ENCODE results near the gene CLCN2.

CLCN2 gene

GRCh38 chr3:184366619-184367289 is 5.3 kb upstream of the CLCN2 start:
- H3K9me3 Mint-ChIP-seq = no peaks in the 10 kb centered on the region

GRCh38 chr3:184362668-184363546 is 1.5 kb upstream of the CLCN2 start:
- peak; percentile 95 for DNase-seq
- peak overlapping the region; percentile 99 for H3K27ac Mint-ChIP-seq
- peaks cover 51% of the 10 kb centered on the region for H3K4me1 Mint-ChIP-seq
- peak; percentile 44 for TF ChIP-seq CTCF (IDR thresholded peaks at IDR 0.05)
- H3K36me3 Mint-ChIP-seq (ENCODE audit: low read depth) = peaks cover 33% of the 10 kb centered on the region
- H3K27me3 Mint-ChIP-seq (ENCODE audit: low read depth, poor library complexity) = peaks cover 8% of the 10 kb centered on the region
- peak overlapping the region; percentile 95 for H3K4me3 Mint-ChIP-seq
- H3K9me3 Mint-ChIP-seq = no peaks in the 10 kb centered on the region

More at GRCh38 chr3:184366619-184367289, 5.3 kb upstream of the CLCN2 start:
- H3K27me3 Mint-ChIP-seq (ENCODE audit: low read depth, poor library complexity) = no peaks in the 10 kb centered on the region
- peaks cover 29% of the 10 kb centered on the region for H3K4me1 Mint-ChIP-seq
- peaks cover 50% of the 10 kb centered on the region for H3K36me3 Mint-ChIP-seq (ENCODE audit: low read depth)
- no peak overlapping the region for H3K4me3 Mint-ChIP-seq
- no peak for DNase-seq
- TF ChIP-seq CTCF (IDR thresholded peaks at IDR 0.05) = no peak
- H3K27ac Mint-ChIP-seq = peak overlapping the region; percentile 39

- DNase-seq = peak; percentile 63
- peak overlapping the region; percentile 99 for H3K27ac Mint-ChIP-seq
- peaks cover 8% of the 10 kb centered on the region for H3K27me3 Mint-ChIP-seq (ENCODE audit: low read depth, poor library complexity)
- H3K4me1 Mint-ChIP-seq = peaks cover 51% of the 10 kb centered on the region
- no peaks in the 10 kb centered on the region for H3K9me3 Mint-ChIP-seq
- no peak for TF ChIP-seq CTCF (IDR thresholded peaks at IDR 0.05)
- H3K36me3 Mint-ChIP-seq (ENCODE audit: low read depth) = peaks cover 25% of the 10 kb centered on the region
- H3K4me3 Mint-ChIP-seq = peak overlapping the region; percentile 91
Observed at GRCh38 chr3:184361932-184362667, 695 bp upstream of the CLCN2 start.

- no peak for TF ChIP-seq CTCF (IDR thresholded peaks at IDR 0.05)
- peaks cover 45% of the 10 kb centered on the region for H3K4me1 Mint-ChIP-seq
- peaks cover 8% of the 10 kb centered on the region for H3K27me3 Mint-ChIP-seq (ENCODE audit: low read depth, poor library complexity)
- no peaks in the 10 kb centered on the region for H3K9me3 Mint-ChIP-seq
- H3K27ac Mint-ChIP-seq = no peak overlapping the region
- H3K36me3 Mint-ChIP-seq (ENCODE audit: low read depth) = peaks cover 20% of the 10 kb centered on the region
- H3K4me3 Mint-ChIP-seq = peak overlapping the region; percentile 88
- DNase-seq = no peak
Observed at GRCh38 chr3:184360929-184361531, 375 bp downstream of the CLCN2 start.

GRCh38 chr3:184360070-184360928 is 1.1 kb downstream of the CLCN2 start:
- no peak for TF ChIP-seq CTCF (IDR thresholded peaks at IDR 0.05)
- Mint-ChIP-seq H3K9me3 (no peaks in the 10 kb centered on the region), H3K36me3 (ENCODE audit: low read depth) (peaks cover 20% of the 10 kb centered on the region), H3K4me1 (peaks cover 51% of the 10 kb centered on the region), H3K4me3 (peak overlapping the region; percentile 88), H3K27me3 (ENCODE audit: low read depth, poor library complexity) (peaks cover 8% of the 10 kb centered on the region), H3K27ac (no peak overlapping the region)
- DNase-seq = no peak

Measured in nephron progenitor cell (in vitro differentiated cells).